ENCODE measurements around the gene CITED4. TPM values are rescaled to one million over a fixed set of nuclear protein-coding genes. Genes with fewer than 3 reads are reported as not detected.

The CITED4 gene, protein sequence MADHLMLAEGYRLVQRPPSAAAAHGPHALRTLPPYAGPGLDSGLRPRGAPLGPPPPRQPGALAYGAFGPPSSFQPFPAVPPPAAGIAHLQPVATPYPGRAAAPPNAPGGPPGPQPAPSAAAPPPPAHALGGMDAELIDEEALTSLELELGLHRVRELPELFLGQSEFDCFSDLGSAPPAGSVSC
- 1 to 10 TPM; 9.0 to 9.5 TPM for total RNA-seq
- polyA plus RNA-seq (2013, experiment 1 of 2), result 7.2 TPM
- 5.6 TPM for polyA plus RNA-seq (2013, experiment 2 of 2)
- long read RNA-seq, experiment 1, transcript CITED4-201 (1 exons, 1,316 nt), result major isoform, 13 of 13 reads
- long read RNA-seq, experiment 1, partial matches to known transcripts, result 0 of 13 reads
- long read RNA-seq, experiment 1, other reads (novel, unspliced or antisense), result 0 of 13 reads
- long read RNA-seq, experiment 2, transcript CITED4-201 (1 exons, 1,316 nt), result major isoform, 24 of 24 reads
- long read RNA-seq, experiment 2, partial matches to known transcripts, result 0 of 24 reads
- long read RNA-seq, experiment 2, other reads (novel, unspliced or antisense), result 0 of 24 reads
- long read RNA-seq, experiment 3, result 0 reads
- long read RNA-seq, experiment 4, result 0 reads

DNA sequence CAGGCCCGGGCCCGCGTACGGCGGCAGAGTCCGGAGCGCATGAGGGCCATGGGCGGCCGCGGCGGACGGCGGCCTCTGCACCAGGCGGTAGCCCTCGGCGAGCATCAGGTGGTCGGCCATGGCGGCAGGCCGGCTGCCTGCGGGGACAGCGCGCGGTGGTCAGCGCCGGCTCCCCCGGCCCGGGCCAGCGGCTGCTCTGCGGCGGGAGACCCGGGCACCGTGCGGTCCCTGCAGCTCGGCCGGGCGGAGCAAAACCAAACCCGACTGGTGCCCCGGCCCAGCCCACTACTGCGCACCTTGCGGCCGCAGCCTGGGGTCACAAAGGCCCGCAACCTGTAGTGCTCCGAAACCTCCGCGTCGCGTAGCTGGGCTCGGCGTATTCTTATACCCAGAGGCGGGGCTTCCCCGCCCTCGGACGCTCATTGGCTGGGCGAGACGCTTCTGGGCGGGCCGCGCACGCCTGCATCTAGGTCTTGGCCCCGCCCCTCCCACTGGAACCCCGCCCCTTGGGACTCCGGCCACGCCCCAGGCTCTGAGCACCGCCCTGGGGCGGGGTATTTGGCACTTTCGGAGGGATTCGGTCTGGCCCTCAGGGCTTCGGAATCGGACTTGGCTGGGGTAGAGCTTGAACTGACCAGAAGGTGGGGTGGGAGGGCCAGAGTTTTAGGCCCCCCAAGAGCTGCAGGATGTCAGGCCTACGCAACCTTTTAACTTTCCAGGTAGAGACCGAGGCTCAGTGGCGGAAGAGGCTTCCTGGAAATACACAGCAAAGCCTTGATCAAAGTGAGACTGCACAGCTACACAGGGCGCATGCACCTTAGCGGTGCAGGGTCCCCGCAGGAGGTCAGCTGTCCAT lies at the start of gene CITED4:
TSS of gene CITED4 (minus strand) at position 356 of the 856 bp plus-strand sequence. CDS start at position 120, 236 bp downstream.
- Mint-ChIP-seq H3K9me3 (peaks cover 1% of the 10 kb centered on the region), H3K4me3 (peak within 1 kb of the TSS; percentile 60), H3K27ac (no peak within 1 kb of the TSS), H3K4me1 (peaks cover 23% of the 10 kb centered on the region), H3K27me3 (ENCODE audit: insufficient read depth) (peaks cover 34% of the 10 kb centered on the region), H3K36me3 (ENCODE audit: low read depth) (no peaks in the 10 kb centered on the region)
- Histone ChIP-seq H3K27ac (ENCODE audit: low read depth, low read length) (no peak within 1 kb of the TSS), H3K9ac (ENCODE audit: extremely low read depth, low read length, poor library complexity, severe bottlenecking) (peak within 1 kb of the TSS; percentile 30), H3K27me3 (ENCODE audit: control insufficient read depth, insufficient read depth, low read length, poor library complexity, severe bottlenecking) (peaks cover 37% of the 10 kb centered on the region), H3K4me1 (ENCODE audit: control insufficient read depth, insufficient read depth, low read length) (no peaks in the 10 kb centered on the region), H3K36me3 (ENCODE audit: control insufficient read depth, insufficient read depth, low read length) (no peaks in the 10 kb centered on the region), H3K9me3 (ENCODE audit: control insufficient read depth, low read length) (no peaks in the 10 kb centered on the region), H3K4me3 (ENCODE audit: low read length) (peak within 1 kb of the TSS; percentile 67)
- WGBS, 2 experiments (ENCODE audit: insufficient coverage in 1 of 2, insufficient read length in 1 of 2), result 4 to 16% methylated on average over 21 to 75 of the region's 75 CpGs
- peak; percentile 99 for DNase-seq
- TF ChIP-seq, protein P1, sequence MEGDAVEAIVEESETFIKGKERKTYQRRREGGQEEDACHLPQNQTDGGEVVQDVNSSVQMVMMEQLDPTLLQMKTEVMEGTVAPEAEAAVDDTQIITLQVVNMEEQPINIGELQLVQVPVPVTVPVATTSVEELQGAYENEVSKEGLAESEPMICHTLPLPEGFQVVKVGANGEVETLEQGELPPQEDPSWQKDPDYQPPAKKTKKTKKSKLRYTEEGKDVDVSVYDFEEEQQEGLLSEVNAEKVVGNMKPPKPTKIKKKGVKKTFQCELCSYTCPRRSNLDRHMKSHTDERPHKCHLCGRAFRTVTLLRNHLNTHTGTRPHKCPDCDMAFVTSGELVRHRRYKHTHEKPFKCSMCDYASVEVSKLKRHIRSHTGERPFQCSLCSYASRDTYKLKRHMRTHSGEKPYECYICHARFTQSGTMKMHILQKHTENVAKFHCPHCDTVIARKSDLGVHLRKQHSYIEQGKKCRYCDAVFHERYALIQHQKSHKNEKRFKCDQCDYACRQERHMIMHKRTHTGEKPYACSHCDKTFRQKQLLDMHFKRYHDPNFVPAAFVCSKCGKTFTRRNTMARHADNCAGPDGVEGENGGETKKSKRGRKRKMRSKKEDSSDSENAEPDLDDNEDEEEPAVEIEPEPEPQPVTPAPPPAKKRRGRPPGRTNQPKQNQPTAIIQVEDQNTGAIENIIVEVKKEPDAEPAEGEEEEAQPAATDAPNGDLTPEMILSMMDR (conservative IDR thresholded peaks at IDR 0.05), result peak; percentile 72

DNA sequence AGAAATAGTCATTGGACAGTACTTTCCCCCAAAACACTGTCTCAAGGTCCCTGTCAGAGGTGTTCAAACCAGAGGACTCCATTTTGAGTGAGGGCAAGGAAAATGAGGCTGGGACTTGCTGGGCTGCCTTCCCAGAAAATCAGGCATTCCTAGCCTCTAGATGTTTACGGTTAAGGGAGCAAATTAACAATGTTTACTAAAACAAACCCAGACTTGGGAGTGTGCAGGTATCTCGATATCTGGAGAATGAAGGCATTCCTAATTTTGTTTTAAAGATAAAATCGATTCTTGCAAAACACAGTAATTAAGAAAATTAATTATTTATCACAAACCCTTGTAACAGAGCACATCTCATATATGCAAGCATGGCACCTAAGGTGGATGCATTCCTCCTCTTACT lies 48.9 kb upstream of the CITED4 start:
- Histone ChIP-seq H3K4me3 (ENCODE audit: low read length) (no peak overlapping the region), H3K27me3 (ENCODE audit: control insufficient read depth, insufficient read depth, low read length, poor library complexity, severe bottlenecking) (no peaks in the 10 kb centered on the region), H3K9me3 (ENCODE audit: control insufficient read depth, low read length) (no peaks in the 10 kb centered on the region), H3K36me3 (ENCODE audit: control insufficient read depth, insufficient read depth, low read length) (no peaks in the 10 kb centered on the region), H3K27ac (ENCODE audit: low read depth, low read length) (no peak overlapping the region), H3K4me1 (ENCODE audit: control insufficient read depth, insufficient read depth, low read length) (no peaks in the 10 kb centered on the region), H3K9ac (ENCODE audit: extremely low read depth, low read length, poor library complexity, severe bottlenecking) (no peak overlapping the region)
- H3K9me3 Mint-ChIP-seq, result no peaks in the 10 kb centered on the region
- no peaks in the 10 kb centered on the region for H3K36me3 Mint-ChIP-seq (ENCODE audit: low read depth)
- H3K4me3 Mint-ChIP-seq, result no peak overlapping the region
- TF ChIP-seq, protein P1 (conservative IDR thresholded peaks at IDR 0.05), result no peak
- no peaks in the 10 kb centered on the region for H3K27me3 Mint-ChIP-seq (ENCODE audit: insufficient read depth)
- no peak overlapping the region for H3K27ac Mint-ChIP-seq
- DNase-seq, result no peak
- no peaks in the 10 kb centered on the region for H3K4me1 Mint-ChIP-seq
- 92% methylated on average over 3 of the region's 3 CpGs; no CpG with 5 or more reads in 1 of the 2 experiments for WGBS, 2 experiments (ENCODE audit: insufficient coverage in 1 of 2, insufficient read length in 1 of 2)

DNA sequence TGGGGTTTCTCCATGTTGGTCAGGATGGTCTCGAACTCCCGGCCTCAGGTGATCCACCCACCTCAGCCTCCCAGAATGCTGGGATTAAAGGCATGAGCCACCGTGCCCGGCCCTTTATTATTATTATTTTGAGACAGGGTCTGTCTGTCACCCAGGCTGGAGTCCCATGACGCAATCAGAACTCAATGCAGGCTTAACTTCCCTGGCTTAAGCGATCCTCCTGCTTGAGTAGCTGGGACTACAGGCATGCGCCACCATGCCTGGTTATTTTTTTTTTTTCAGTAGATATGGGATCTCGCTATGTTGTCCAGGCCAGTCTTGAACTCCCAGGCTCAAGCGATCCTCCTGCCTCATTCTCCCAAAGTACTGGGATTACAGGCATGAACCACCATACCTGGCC lies 47.1 kb upstream of the CITED4 start:
- Mint-ChIP-seq H3K9me3 (no peaks in the 10 kb centered on the region), H3K27ac (no peak overlapping the region), H3K4me1 (no peaks in the 10 kb centered on the region), H3K27me3 (ENCODE audit: insufficient read depth) (no peaks in the 10 kb centered on the region), H3K4me3 (no peak overlapping the region), H3K36me3 (ENCODE audit: low read depth) (no peaks in the 10 kb centered on the region)
- Histone ChIP-seq H3K27ac (ENCODE audit: low read depth, low read length) (no peak overlapping the region), H3K9ac (ENCODE audit: extremely low read depth, low read length, poor library complexity, severe bottlenecking) (no peak overlapping the region), H3K9me3 (ENCODE audit: control insufficient read depth, low read length) (no peaks in the 10 kb centered on the region), H3K4me3 (ENCODE audit: low read length) (no peak overlapping the region), H3K27me3 (ENCODE audit: control insufficient read depth, insufficient read depth, low read length, poor library complexity, severe bottlenecking) (no peaks in the 10 kb centered on the region), H3K4me1 (ENCODE audit: control insufficient read depth, insufficient read depth, low read length) (no peaks in the 10 kb centered on the region), H3K36me3 (ENCODE audit: control insufficient read depth, insufficient read depth, low read length) (no peaks in the 10 kb centered on the region)
- no peak for DNase-seq
- TF ChIP-seq, protein P1 (conservative IDR thresholded peaks at IDR 0.05), result no peak
- 87 to 94% methylated on average over 9 of the region's 9 CpGs for WGBS, 2 experiments (ENCODE audit: insufficient coverage in 1 of 2, insufficient read length in 1 of 2)

Data from endodermal cell (in vitro differentiated cells).